ENCODE measurements around the gene CELF4.

The CELF4 gene

DNA sequence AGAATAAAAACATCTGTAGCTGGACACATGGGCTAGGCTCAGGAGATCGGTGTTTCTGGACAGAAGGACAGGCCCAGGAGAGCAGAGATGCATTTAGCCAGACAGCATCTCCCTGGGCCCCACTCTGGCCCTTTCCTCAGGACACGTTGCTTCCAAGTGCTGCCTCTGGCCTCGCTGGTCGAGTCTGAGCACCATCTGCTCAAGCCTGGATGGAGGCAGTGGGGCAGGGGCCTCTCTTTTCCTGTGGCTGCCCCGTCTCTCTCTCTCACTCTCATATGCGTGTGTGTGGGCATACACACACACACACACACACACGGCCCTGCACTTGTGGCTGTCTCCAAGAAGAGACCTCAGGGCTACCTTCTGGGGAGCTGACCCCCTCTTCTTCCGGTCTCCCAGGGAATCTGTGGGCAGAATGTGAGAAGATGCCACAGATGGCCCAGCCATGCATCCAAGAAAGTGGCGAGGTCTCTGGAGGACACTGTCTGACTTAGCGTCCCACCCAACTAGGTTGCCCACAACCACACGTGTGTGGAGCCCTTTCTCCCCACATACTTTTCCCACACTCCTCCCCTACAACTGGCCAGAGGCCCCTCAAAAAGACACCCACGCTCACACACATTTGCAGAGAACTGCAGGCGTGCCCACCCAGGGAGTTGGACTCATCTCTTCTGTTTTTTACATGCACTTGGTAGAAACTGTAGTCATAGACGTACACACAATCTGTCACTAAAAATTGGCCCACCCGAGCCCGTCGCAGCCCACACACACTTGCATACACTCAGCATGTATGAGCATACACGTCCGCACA is 19.9 kb downstream of the CELF4 start:
- H3K4me3 ChIP-seq, result no peak overlapping the region
- peaks cover 0 to 8% (median 0%) of the 10 kb centered on the region in 11 experiments; a peak in 1 of 22 replicates for H4K20me1 ChIP-seq
- no peaks in the 10 kb centered on the region for H3K9me3 ChIP-seq (replicated peaks in 1 of 11)
- H3K4me1 ChIP-seq, result peaks cover 0 to 33% (median 25%) of the 10 kb centered on the region in 10 experiments; a peak in 15 of 20 replicates
- peak overlapping the region in 9 of 11 experiments; percentile 23 to 83 (median 71); a peak in 17 of 22 replicates for H3K4me2 ChIP-seq
- no peak overlapping the region for H3K9ac ChIP-seq
- H3K27ac ChIP-seq, result no peak overlapping the region
- no peaks in the 10 kb centered on the region for H3K36me3 ChIP-seq
- no peaks in the 10 kb centered on the region for H3K27me3 ChIP-seq
- TF ChIP-seq Cebpa-rat (IDR thresholded peaks at IDR 0.05), result no peak

DNA sequence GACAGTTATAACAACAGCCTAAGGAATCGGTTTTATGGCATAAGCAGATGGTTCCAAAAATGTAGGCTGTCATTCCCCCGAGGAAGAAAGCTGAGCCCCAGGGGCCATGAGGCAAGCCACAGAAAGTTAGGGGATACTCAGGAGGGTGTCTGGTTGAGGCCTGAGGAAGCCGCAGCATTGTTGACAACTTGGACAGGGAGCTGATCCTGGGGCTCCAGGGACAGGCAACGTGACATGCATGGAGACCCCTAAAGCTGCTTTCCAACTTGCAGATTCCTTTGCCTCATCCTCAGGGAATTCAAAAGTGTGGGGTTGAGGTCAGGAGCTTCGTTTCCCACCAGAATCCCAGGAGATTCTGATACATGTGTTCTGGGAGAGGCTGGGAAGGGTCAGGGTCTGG is 20.9 kb downstream of the CELF4 start:
- Histone ChIP-seq H3K4me3 (no peak overlapping the region), H3K4me2 (peak overlapping the region in 9 of 11 experiments; percentile 23 to 83 (median 71); a peak in 17 of 22 replicates), H3K4me1 (peaks cover 0 to 33% (median 25%) of the 10 kb centered on the region in 10 experiments; a peak in 15 of 20 replicates), H3K9me3 (replicated peaks in 1 of 11) (no peaks in the 10 kb centered on the region), H3K27ac (no peak overlapping the region), H3K36me3 (no peaks in the 10 kb centered on the region), H3K27me3 (peaks cover 0 to 4% (median 0%) of the 10 kb centered on the region in 11 experiments; a peak in 4 of 22 replicates), H3K9ac (no peak overlapping the region), H4K20me1 (peaks cover 0 to 8% (median 0%) of the 10 kb centered on the region in 11 experiments; a peak in 1 of 22 replicates)
- TF ChIP-seq Cebpa-rat (IDR thresholded peaks at IDR 0.05), result no peak

DNA sequence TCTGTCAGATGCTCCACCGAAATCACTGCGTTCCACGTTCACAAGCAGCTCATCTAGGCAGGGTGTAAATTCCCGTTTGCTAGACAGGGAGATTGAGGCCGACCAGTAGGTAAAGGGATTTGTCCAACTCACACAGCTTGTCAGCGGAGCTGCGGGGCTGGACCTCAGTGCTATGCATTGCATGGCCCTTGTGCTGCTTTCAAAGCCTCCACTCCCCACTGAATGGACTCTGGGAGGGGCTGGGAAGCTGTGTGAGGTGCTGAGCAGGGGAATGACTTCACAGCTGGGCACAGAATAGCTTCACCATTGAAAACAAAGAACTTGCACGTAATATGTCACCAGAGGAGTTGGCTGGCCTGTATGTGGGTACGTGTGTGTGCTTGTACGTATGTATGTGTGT is 21.4 kb downstream of the CELF4 start:
- Histone ChIP-seq H4K20me1 (peaks cover 0 to 8% (median 0%) of the 10 kb centered on the region in 11 experiments; a peak in 1 of 22 replicates), H3K27me3 (peaks cover 0 to 9% (median 3%) of the 10 kb centered on the region in 11 experiments; a peak in 10 of 22 replicates), H3K4me1 (peaks cover 0 to 33% (median 25%) of the 10 kb centered on the region in 10 experiments; a peak in 15 of 20 replicates), H3K4me3 (no peak overlapping the region), H3K9me3 (replicated peaks in 1 of 11) (no peaks in the 10 kb centered on the region), H3K27ac (no peak overlapping the region), H3K9ac (no peak overlapping the region), H3K36me3 (no peaks in the 10 kb centered on the region), H3K4me2 (peak overlapping the region in 9 of 11 experiments; percentile 23 to 83 (median 71); a peak in 17 of 22 replicates)
- TF ChIP-seq Cebpa-rat (IDR thresholded peaks at IDR 0.05), result no peak

GRCh38 chr18:37543321-37543720 is 22.3 kb downstream of the CELF4 start:
- H3K27ac ChIP-seq, result no peak overlapping the region
- H4K20me1 ChIP-seq, result peaks cover 0 to 8% (median 0%) of the 10 kb centered on the region in 11 experiments; a peak in 1 of 22 replicates
- H3K4me2 ChIP-seq, result peak overlapping the region in 4 of 11 experiments; percentile 67 to 83 (median 79); a peak in 5 of 22 replicates
- peaks cover 8 to 18% (median 12%) of the 10 kb centered on the region in 11 experiments; a peak in 21 of 22 replicates for H3K27me3 ChIP-seq
- TF ChIP-seq Cebpa-rat (IDR thresholded peaks at IDR 0.05), result no peak
- H3K4me3 ChIP-seq, result no peak overlapping the region
- no peaks in the 10 kb centered on the region for H3K9me3 ChIP-seq (replicated peaks in 1 of 11)
- H3K4me1 ChIP-seq, result peaks cover 0 to 33% (median 25%) of the 10 kb centered on the region in 10 experiments; a peak in 15 of 20 replicates
- no peak overlapping the region for H3K9ac ChIP-seq
- no peaks in the 10 kb centered on the region for H3K36me3 ChIP-seq

- peaks cover 0 to 8% (median 0%) of the 10 kb centered on the region in 11 experiments; a peak in 1 of 22 replicates for H4K20me1 ChIP-seq
- H3K27ac ChIP-seq, result no peak overlapping the region
- H3K4me3 ChIP-seq, result no peak overlapping the region
- no peak overlapping the region for H3K9ac ChIP-seq
- H3K36me3 ChIP-seq, result no peaks in the 10 kb centered on the region
- TF ChIP-seq Cebpa-rat (IDR thresholded peaks at IDR 0.05), result no peak
- H3K9me3 ChIP-seq (replicated peaks in 1 of 11), result no peaks in the 10 kb centered on the region
- peaks cover 12 to 23% (median 19%) of the 10 kb centered on the region in 11 experiments; a peak in 21 of 22 replicates for H3K27me3 ChIP-seq
- peaks cover 3 to 45% (median 29%) of the 10 kb centered on the region in 10 experiments for H3K4me1 ChIP-seq
- no peak overlapping the region for H3K4me2 ChIP-seq
These were observed 24.1 kb downstream of the CELF4 start for GRCh38 chr18:37541517-37541916.

GRCh38 chr18:37540424-37541138 is 25.0 kb downstream of the CELF4 start:
- Histone ChIP-seq H3K27me3 (peaks cover 12 to 23% (median 19%) of the 10 kb centered on the region in 11 experiments; a peak in 21 of 22 replicates), H3K4me1 (peaks cover 13 to 49% (median 35%) of the 10 kb centered on the region in 10 experiments), H3K4me2 (no peak overlapping the region), H3K9ac (no peak overlapping the region), H3K36me3 (no peaks in the 10 kb centered on the region), H3K9me3 (replicated peaks in 1 of 11) (no peaks in the 10 kb centered on the region), H4K20me1 (peaks cover 0 to 8% (median 0%) of the 10 kb centered on the region in 11 experiments; a peak in 1 of 22 replicates), H3K27ac (no peak overlapping the region), H3K4me3 (no peak overlapping the region)
- TF ChIP-seq Cebpa-rat (IDR thresholded peaks at IDR 0.05), result no peak

- no peak overlapping the region for H3K4me3 ChIP-seq
- H3K4me1 ChIP-seq, result peaks cover 26 to 49% (median 35%) of the 10 kb centered on the region in 10 experiments
- H3K9me3 ChIP-seq (replicated peaks in 1 of 11), result no peaks in the 10 kb centered on the region
- H3K9ac ChIP-seq, result no peak overlapping the region
- H3K27ac ChIP-seq, result no peak overlapping the region
- no peaks in the 10 kb centered on the region for H3K36me3 ChIP-seq
- peaks cover 0 to 8% (median 0%) of the 10 kb centered on the region in 11 experiments; a peak in 1 of 22 replicates for H4K20me1 ChIP-seq
- H3K27me3 ChIP-seq, result peaks cover 12 to 23% (median 19%) of the 10 kb centered on the region in 11 experiments; a peak in 21 of 22 replicates
- TF ChIP-seq Cebpa-rat (IDR thresholded peaks at IDR 0.05), result no peak
- H3K4me2 ChIP-seq, result no peak overlapping the region
These were observed 26.4 kb downstream of the CELF4 start for GRCh38 chr18:37539236-37539635.

- no peak for TF ChIP-seq Cebpa-rat (IDR thresholded peaks at IDR 0.05)
- no peak overlapping the region for H3K4me2 ChIP-seq
- no peak overlapping the region for H3K27ac ChIP-seq
- peaks cover 29 to 49% (median 35%) of the 10 kb centered on the region in 10 experiments for H3K4me1 ChIP-seq
- H3K9me3 ChIP-seq (replicated peaks in 1 of 11), result no peaks in the 10 kb centered on the region
- H3K27me3 ChIP-seq, result peaks cover 12 to 23% (median 19%) of the 10 kb centered on the region in 11 experiments; a peak in 21 of 22 replicates
- H3K4me3 ChIP-seq, result no peak overlapping the region
- peaks cover 0 to 5% (median 0%) of the 10 kb centered on the region in 11 experiments; a peak in 1 of 22 replicates for H4K20me1 ChIP-seq
- H3K36me3 ChIP-seq, result no peaks in the 10 kb centered on the region
- no peak overlapping the region for H3K9ac ChIP-seq
These were observed 26.9 kb downstream of the CELF4 start for GRCh38 chr18:37538526-37539205.

All from BLaER1 treated with 17β-estradiol and CSF1 and Interleukin-3, amounts not matched to agents 10 nM and 100 nM (cell line).